K562 (cell line): ENCODE data around the gene MGAT4B. TPM values are rescaled to one million over a fixed set of nuclear protein-coding genes. Genes with fewer than 3 reads are reported as not detected.

Source experiments
- CAMTA2 ChIP-seq: fragments of 250-450 bp; sonication (Bioruptor Pico); conservative IDR thresholded peaks from 2 replicates; pipeline ENCODE4 v1.5.1; 2022
- CBX5 ChIP-seq: IDR thresholded peaks from 2 replicates; pipeline ENCODE4 v1.6.1; 2014; ENCODE audit warnings: low read depth, borderline replicate concordance
- CEBPG ChIP-seq, 3 experiments: fragments of 200-800 bp in 1 of 3; sonication (Bioruptor generic) in 1 of 3; sonication (generic) in 1 of 3; formaldehyde crosslinking in 1 of 3; IDR thresholded peaks in 2 of 3; conservative IDR thresholded peaks in 1 of 3; 2 replicates each; pipeline versions ENCODE4 v1.6.1 to v1.8.0; 2016 to 2022; ENCODE audit warnings: missing compliant biosample characterization in 2 of 3, missing genetic modification characterization in 2 of 3, mild to moderate bottlenecking in 1 of 3, missing genetic modification reagents in 1 of 3
- FOXA3 ChIP-seq, 2 experiments: fragments of 450-650 bp in 1 of 2; sonication (generic) in 1 of 2; formaldehyde crosslinking; IDR thresholded peaks in 1 of 2; conservative IDR thresholded peaks in 1 of 2; 2 replicates each; pipeline versions ENCODE4 v1.4.0 to v1.8.0; 2020 to 2022; ENCODE audit warnings: mild to moderate bottlenecking in 2 of 2, missing genetic modification reagents in 1 of 2
- PATZ1 ChIP-seq: fragments of 250-450 bp; sonication (Bioruptor Pico); IDR thresholded peaks from 2 replicates; pipeline ENCODE4 v1.5.0; 2020; ENCODE audit warnings: mild to moderate bottlenecking, borderline replicate concordance
- PHB2 ChIP-seq: fragments of 450-650 bp; IDR thresholded peaks from 2 replicates; pipeline ENCODE4 v1.6.1; 2017; ENCODE audit warnings: low read depth
- RBM17 ChIP-seq: fragments of 200-400 bp; formaldehyde crosslinking; IDR thresholded peaks from 2 replicates; pipeline ENCODE4 v1.6.1; 2017; ENCODE audit warnings: low read depth, mild to moderate bottlenecking, low read length, borderline replicate concordance
- RFX1 ChIP-seq: fragments of 450-650 bp; IDR thresholded peaks from 2 replicates; pipeline ENCODE4 v1.6.1; 2016; ENCODE audit warnings: mild to moderate bottlenecking, moderate library complexity
- SETDB1 ChIP-seq: IDR thresholded peaks from one replicate; pipeline ENCODE4 v1.6.1; 2012; ENCODE audit warnings: low read length, control low read depth, inconsistent platforms
- SIN3B ChIP-seq: fragments of 450-650 bp; IDR thresholded peaks from 2 replicates; pipeline ENCODE4 v1.6.1; 2017; ENCODE audit warnings: low read depth, mild to moderate bottlenecking, moderate library complexity
- SMARCE1 ChIP-seq: fragments of 450-650 bp; IDR thresholded peaks from 2 replicates; pipeline ENCODE4 v1.7.1; 2016; ENCODE audit warnings: mild to moderate bottlenecking
- SRSF9 ChIP-seq: fragments of 200-400 bp; formaldehyde crosslinking; IDR thresholded peaks from 2 replicates; pipeline ENCODE4 v1.6.1; 2017; ENCODE audit warnings: low read depth, low read length, borderline replicate concordance
- TEAD2 ChIP-seq: fragments of 450-650 bp; IDR thresholded peaks from 2 replicates; pipeline ENCODE4 v1.6.1; 2016; ENCODE audit warnings: missing genetic modification characterization, control low read depth, missing compliant biosample characterization
- TGIF2 ChIP-seq: sonication (generic); formaldehyde crosslinking; IDR thresholded peaks from 2 replicates; pipeline ENCODE4 v1.8.1; 2022; ENCODE audit warnings: mild to moderate bottlenecking, missing genetic modification reagents, moderate library complexity
- U2AF1 ChIP-seq: fragments of 200-400 bp; formaldehyde crosslinking; optimal IDR thresholded peaks from 2 replicates; pipeline ENCODE3; 2017; ENCODE audit warnings: mild to moderate bottlenecking, low read depth, low read length, moderate library complexity
- USF2 ChIP-seq: sonication (generic); formaldehyde crosslinking; IDR thresholded peaks from 2 replicates; pipeline ENCODE4 v1.5.0; 2020; ENCODE audit warnings: missing genetic modification reagents
- ZNF407 ChIP-seq: fragments of 450-650 bp; IDR thresholded peaks from 2 replicates; pipeline ENCODE4 v1.6.1; 2016; ENCODE audit warnings: low read depth
- ZNF431 ChIP-seq: sonication (generic); formaldehyde crosslinking; IDR thresholded peaks from 2 replicates; pipeline ENCODE4 v1.8.0; 2022; ENCODE audit warnings: mild to moderate bottlenecking, missing genetic modification reagents
- polyA plus RNA-seq, 8 experiments: library from polyadenylated mRNA; depleted of rRNA in 4 of 8; stranded (reverse) in 5 of 8; unstranded in 3 of 8; fragments of >200 nt; fragmentation: Nextera tagmentation in 2 of 8; fragmentation: Illumina TruSeq in 1 of 8; extraction: Ambion mirVana in 2 of 8; extraction: Trizol in 1 of 8; gene quantifications; 2 replicates each; pipeline versions ENCODE4 v1.2.1 to v1.2.3, GENCODE V29; 2011 to 2014; ENCODE audit warnings: inconsistent platforms in 1 of 8, missing spikeins in 1 of 8
- total RNA-seq, 7 experiments: library from RNA; depleted of rRNA in 6 of 7; stranded (reverse); fragments of >200 nt in 6 of 7; fragmentation: Illumina TruSeq in 2 of 7; extraction: Trizol in 2 of 7; gene quantifications; 2 replicates each; pipeline versions ENCODE4 v1.2.1 to v1.2.3, GENCODE V29; 2011 to 2021; ENCODE audit warnings: low replicate concordance in 1 of 7

The MGAT4B gene
- total and polyA plus RNA-seq, 9 of the 15 experiments (the other 6 are each of a cell fraction or from before 2014, with no cell fraction given) = 0.34 to 133 (median 75.4) TPM

GRCh38 chr5:179805529-179806249 is 977 bp downstream of the MGAT4B start (continued):
- no peak for TF ChIP-seq U2AF1
- no peak for TF ChIP-seq TGIF2 (CRISPR knock-in tag)
- no peak for TF ChIP-seq SETDB1
- no peak for TF ChIP-seq SMARCE1
- no peak for TF ChIP-seq SRSF9
- no peak for TF ChIP-seq ZNF407
- no peak for TF ChIP-seq PATZ1 (CRISPR knock-in tag)
- TF ChIP-seq SIN3B = no peak
- no peak for TF ChIP-seq CBX5
- no peak for TF ChIP-seq CEBPG (CRISPR knock-in tag; IDR thresholded peaks at IDR 0.05)
- no peak for TF ChIP-seq CEBPG (tag; conservative IDR thresholded peaks at IDR 0.05 in 1 of 2, IDR thresholded peaks at IDR 0.05 in 1 of 2)
- TF ChIP-seq PHB2 = no peak
- no peak for TF ChIP-seq FOXA3 (CRISPR knock-in tag; conservative IDR thresholded peaks at IDR 0.05 in 1 of 2, IDR thresholded peaks at IDR 0.05 in 1 of 2)
- TF ChIP-seq TEAD2 (tag) = no peak
- no peak for TF ChIP-seq USF2 (CRISPR knock-in tag)
- no peak for TF ChIP-seq ZNF431 (CRISPR knock-in tag)
- TF ChIP-seq RBM17 = no peak
- TF ChIP-seq CAMTA2 (CRISPR knock-in tag) = no peak
- no peak for TF ChIP-seq RFX1
